Testis (tissue), 2 donors: ENCODE data around the gene SCAF8.

ENCODE experiments used
- POLR2A ChIP-seq: fragments of 450-650 bp; IDR thresholded peaks from one replicate; pipeline ENCODE4 v1.6.1; 2017; ENCODE audit warnings: antibody characterized with exemption, mild to moderate bottlenecking, moderate library complexity
- TF ChIP-seq, protein P1 (sequence below), 3 experiments: fragments of 450-650 bp in 2 of 3; fragments of 200-600 bp in 1 of 3; sonication (generic) in 1 of 3; IDR thresholded peaks; one replicate each; pipeline ENCODE4 v1.5.1; 2016 to 2019; ENCODE audit warnings: antibody characterized with exemption in 3 of 3, mild to moderate bottlenecking in 2 of 3, moderate library complexity in 1 of 3

GRCh38 chr6:154797857-154798256, 64.6 kb downstream of the SCAF8 start:
- TF ChIP-seq, protein P1, sequence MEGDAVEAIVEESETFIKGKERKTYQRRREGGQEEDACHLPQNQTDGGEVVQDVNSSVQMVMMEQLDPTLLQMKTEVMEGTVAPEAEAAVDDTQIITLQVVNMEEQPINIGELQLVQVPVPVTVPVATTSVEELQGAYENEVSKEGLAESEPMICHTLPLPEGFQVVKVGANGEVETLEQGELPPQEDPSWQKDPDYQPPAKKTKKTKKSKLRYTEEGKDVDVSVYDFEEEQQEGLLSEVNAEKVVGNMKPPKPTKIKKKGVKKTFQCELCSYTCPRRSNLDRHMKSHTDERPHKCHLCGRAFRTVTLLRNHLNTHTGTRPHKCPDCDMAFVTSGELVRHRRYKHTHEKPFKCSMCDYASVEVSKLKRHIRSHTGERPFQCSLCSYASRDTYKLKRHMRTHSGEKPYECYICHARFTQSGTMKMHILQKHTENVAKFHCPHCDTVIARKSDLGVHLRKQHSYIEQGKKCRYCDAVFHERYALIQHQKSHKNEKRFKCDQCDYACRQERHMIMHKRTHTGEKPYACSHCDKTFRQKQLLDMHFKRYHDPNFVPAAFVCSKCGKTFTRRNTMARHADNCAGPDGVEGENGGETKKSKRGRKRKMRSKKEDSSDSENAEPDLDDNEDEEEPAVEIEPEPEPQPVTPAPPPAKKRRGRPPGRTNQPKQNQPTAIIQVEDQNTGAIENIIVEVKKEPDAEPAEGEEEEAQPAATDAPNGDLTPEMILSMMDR (IDR thresholded peaks at IDR 0.05) = no peak
- no peak for TF ChIP-seq POLR2A
